ENCODE data around the gene ZFAND2B. TPM values are rescaled to one million over a fixed set of nuclear protein-coding genes. Genes with fewer than 3 reads are reported as not detected.

Gene ZFAND2B
- polyA plus RNA-seq, 1 experiment, result 24.5 TPM

DNA sequence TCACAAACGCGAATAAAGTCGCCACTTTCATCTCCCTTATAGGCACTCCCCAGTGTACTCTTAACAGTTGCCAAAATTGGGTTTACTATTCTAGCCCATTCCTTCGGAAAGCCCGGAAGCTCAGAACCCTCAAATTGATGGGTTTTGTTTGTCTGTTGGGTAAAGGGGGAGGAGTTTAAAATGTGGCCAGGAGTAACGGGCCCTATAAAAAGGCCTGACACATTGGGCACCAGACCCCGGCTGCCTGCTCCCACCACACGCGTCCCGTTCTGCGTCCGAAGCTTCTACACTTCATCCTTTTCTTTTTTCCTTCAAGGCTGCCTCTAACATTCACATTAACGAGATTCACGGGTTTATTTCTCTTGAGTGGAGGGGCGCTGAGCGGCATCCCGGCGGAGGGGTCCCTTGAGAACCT, 46.8 kb upstream of the ZFAND2B start:
- ChIA-PET POLR2A (no interaction called here), CTCF (interaction anchor here (0.6 to 13.1 kb wide), 48 partner anchors 9 to 809 kb away, joined by 3 to 250 read pairs (median 4); partner anchors contain the start of genes ANKZF1, ATG9A, CNPPD1 and DNAJB2)
- Histone ChIP-seq H3K27me3 (ENCODE audit: control insufficient read depth, insufficient read depth, low read length) (no peaks in the 10 kb centered on the region), H3K4me3 (ENCODE audit: low read depth, low read length) (peak overlapping the region; percentile 89), H3K27ac (ENCODE audit: low read depth, low read length) (no peak overlapping the region), H3K9me3 (ENCODE audit: control insufficient read depth, insufficient read depth, low read length) (no peaks in the 10 kb centered on the region)
- TF ChIP-seq, protein P1, sequence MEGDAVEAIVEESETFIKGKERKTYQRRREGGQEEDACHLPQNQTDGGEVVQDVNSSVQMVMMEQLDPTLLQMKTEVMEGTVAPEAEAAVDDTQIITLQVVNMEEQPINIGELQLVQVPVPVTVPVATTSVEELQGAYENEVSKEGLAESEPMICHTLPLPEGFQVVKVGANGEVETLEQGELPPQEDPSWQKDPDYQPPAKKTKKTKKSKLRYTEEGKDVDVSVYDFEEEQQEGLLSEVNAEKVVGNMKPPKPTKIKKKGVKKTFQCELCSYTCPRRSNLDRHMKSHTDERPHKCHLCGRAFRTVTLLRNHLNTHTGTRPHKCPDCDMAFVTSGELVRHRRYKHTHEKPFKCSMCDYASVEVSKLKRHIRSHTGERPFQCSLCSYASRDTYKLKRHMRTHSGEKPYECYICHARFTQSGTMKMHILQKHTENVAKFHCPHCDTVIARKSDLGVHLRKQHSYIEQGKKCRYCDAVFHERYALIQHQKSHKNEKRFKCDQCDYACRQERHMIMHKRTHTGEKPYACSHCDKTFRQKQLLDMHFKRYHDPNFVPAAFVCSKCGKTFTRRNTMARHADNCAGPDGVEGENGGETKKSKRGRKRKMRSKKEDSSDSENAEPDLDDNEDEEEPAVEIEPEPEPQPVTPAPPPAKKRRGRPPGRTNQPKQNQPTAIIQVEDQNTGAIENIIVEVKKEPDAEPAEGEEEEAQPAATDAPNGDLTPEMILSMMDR (IDR thresholded peaks at IDR 0.05; ENCODE audit: low read depth, low read length), result no peak
- DNase-seq (ENCODE audit: low read depth, low spot score), result no peak

DNA sequence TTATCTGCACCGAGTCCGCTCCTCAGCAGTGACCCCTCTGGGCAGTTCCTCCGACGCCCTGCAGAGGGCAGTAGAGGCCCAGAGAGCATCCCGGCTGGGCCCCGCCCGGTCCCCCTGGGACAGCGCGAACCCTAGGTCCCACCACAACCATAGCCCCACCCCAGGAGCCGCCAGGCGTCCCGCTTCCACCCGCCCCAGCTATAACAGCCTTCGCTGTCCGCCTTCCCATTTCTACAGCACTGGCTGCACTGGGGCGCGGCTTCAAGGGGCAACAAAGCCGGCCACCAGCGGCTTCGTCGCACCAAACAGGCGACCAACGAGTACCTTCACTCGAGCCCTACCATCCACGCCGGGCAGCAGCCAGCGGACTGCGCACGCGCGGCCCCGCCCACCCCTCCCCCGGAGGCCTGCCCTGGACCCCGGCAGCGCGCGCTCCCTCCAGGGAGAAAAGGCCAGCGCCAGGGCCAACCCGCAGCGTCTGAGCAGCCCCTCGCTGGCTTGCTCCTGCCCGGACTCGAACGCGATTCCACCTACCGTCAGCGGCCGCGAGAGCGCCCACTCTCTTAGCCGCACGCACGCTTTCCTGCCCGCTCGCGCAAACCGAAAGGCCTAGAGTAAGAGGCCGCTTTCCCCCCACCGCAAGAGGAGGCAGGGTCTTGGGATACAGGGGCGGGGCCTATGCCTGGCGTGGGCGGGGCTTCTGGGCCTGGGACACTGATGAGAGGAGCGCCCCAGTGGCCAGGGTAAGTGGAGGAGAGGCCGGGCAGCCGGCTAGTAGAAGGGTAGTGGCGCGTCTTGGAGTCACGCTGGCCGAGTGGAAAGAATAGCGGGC, 46.2 kb upstream of the ZFAND2B start, which contains the start of gene NHEJ1:
Gene NHEJ1 (minus strand): TSS at position 630 of the 832 bp plus-strand sequence. CDS start 2,453 bp downstream, outside the sequence.
- peak; percentile 82 for DNase-seq (ENCODE audit: low read depth, low spot score)
- Histone ChIP-seq H3K9me3 (ENCODE audit: control insufficient read depth, insufficient read depth, low read length) (no peaks in the 10 kb centered on the region; the same call in 1 of the 2 replicates), H3K27me3 (ENCODE audit: control insufficient read depth, insufficient read depth, low read length) (no peaks in the 10 kb centered on the region), H3K27ac (ENCODE audit: low read depth, low read length) (peak within 1 kb of the TSS; percentile 90), H3K4me3 (ENCODE audit: low read depth, low read length) (peak within 1 kb of the TSS; percentile 89)
- TF ChIP-seq, protein P1 (IDR thresholded peaks at IDR 0.05; ENCODE audit: low read depth, low read length), result peak; percentile 98
- CTCF ChIA-PET, result interaction anchor here (0.8 to 13.1 kb wide), 38 partner anchors 9 to 370 kb away, joined by 3 to 250 read pairs (median 4); partner anchors contain the start of genes ANKZF1, ATG9A, CNPPD1 and DNAJB2
- POLR2A ChIA-PET, result no interaction called here

GRCh38 chr2:219161097-219161496, 45.5 kb upstream of the ZFAND2B start:
- POLR2A ChIA-PET, result no interaction called here
- TF ChIP-seq, protein P1 (IDR thresholded peaks at IDR 0.05; ENCODE audit: low read depth, low read length), result no peak
- Histone ChIP-seq H3K9me3 (ENCODE audit: control insufficient read depth, insufficient read depth, low read length) (no peaks in the 10 kb centered on the region; the same call in 1 of the 2 replicates), H3K27ac (ENCODE audit: low read depth, low read length) (peak overlapping the region; percentile 24), H3K4me3 (ENCODE audit: low read depth, low read length) (peak overlapping the region; percentile 89), H3K27me3 (ENCODE audit: control insufficient read depth, insufficient read depth, low read length) (no peaks in the 10 kb centered on the region)
- CTCF ChIA-PET, result interaction anchor here (3.8 to 6.3 kb wide), 2 partner anchors 10 to 136 kb away, joined by 40 to 131 read pairs; partner anchors contain the start of gene SLC23A3
- DNase-seq (ENCODE audit: low read depth, low spot score), result no peak

GRCh38 chr2:219163156-219163555, 43.4 kb upstream of the ZFAND2B start:
- TF ChIP-seq, protein P1 (IDR thresholded peaks at IDR 0.05; ENCODE audit: low read depth, low read length), result no peak
- H3K27ac ChIP-seq (ENCODE audit: low read depth, low read length), result no peak overlapping the region
- DNase-seq (ENCODE audit: low read depth, low spot score), result no peak
- CTCF ChIA-PET, result interaction anchor here (1.0 to 1.8 kb wide), 2 partner anchors 8 to 132 kb away, joined by 4 to 7 read pairs; no protein-coding TSS in a partner anchor
- H3K9me3 ChIP-seq (ENCODE audit: control insufficient read depth, insufficient read depth, low read length), result no peaks in the 10 kb centered on the region; the same call in 1 of the 2 replicates
- POLR2A ChIA-PET, result no interaction called here
- H3K4me3 ChIP-seq (ENCODE audit: low read depth, low read length), result no peak overlapping the region
- no peaks in the 10 kb centered on the region for H3K27me3 ChIP-seq (ENCODE audit: control insufficient read depth, insufficient read depth, low read length)
